Left cardiac atrium (tissue), 4 donors: Measurements from ENCODE around the gene TSPOAP1. TPM values are rescaled to one million over a fixed set of nuclear protein-coding genes. Genes with fewer than 3 reads are reported as not detected.

Experiments
- ATAC-seq, 2 donors: fragments of 200-7000 bp; cut with Tn5 transposase; one replicate each; pipeline ENCODE4 v1.9.1; 2020; ENCODE audit warnings: mild to moderate bottlenecking in 2 of 2, moderate library complexity in 2 of 2
- DNase-seq: peaks from one replicate; pipeline ENCODE4 v3.0.0-alpha.2; 2020
- intact Hi-C, 2 donors: fragments of 100-400 bp; cut with DNase I; formaldehyde crosslinking; loops; one replicate each; pipeline versions ENCODE4 v1.14.1 to v1.15.1; 2022 to 2023
- total RNA-seq, 2 donors: library from RNA; stranded (reverse); fragmentation: NEBNext Ultra II Directional; extraction: Animal tissue kit (Norgen Biotek cat#: 25700); gene quantifications; one replicate each; pipeline ENCODE4 v1.2.1, GENCODE V29; 2021
- donor health status: DM: no; HTN: yes; CAD: no.
- donor health status: DM: no; HTN: yes; CAD: no; lungs with severe emphysema.
- donor health status: DM: yes; HTN: yes; CAD: no.
- donor health status: Dilated cardiomyopathy.

Gene TSPOAP1
- total RNA-seq, 2 donors from 2014 or later: 8.8 to 9.0 TPM

GRCh38 chr17:58322581-58323185, 5.9 kb downstream of the TSPOAP1 start:
- DNase-seq (no peak), ATAC-seq (no peak)
- intact Hi-C loops: loop anchor here in 1 of 2 donors (5.0 kb wide), 1 partner anchor 95 kb away; the partner anchor contains the start of gene RNF43

- DNase-seq (peak; percentile 11), ATAC-seq (no peak)
- intact Hi-C loops: loop anchor here in 1 of 2 donors (5.0 kb wide), 1 partner anchor 95 kb away; the partner anchor contains the start of gene RNF43
These were observed 6.7 kb downstream of the TSPOAP1 start for GRCh38 chr17:58321571-58322525.

GRCh38 chr17:58320570-58321323, 7.8 kb downstream of the TSPOAP1 start:
- intact Hi-C loops: loop anchor here in 1 of 2 donors (5.0 kb wide), 1 partner anchor 97 kb away; the partner anchor contains the start of gene RNF43
- ATAC-seq: no peak

GRCh38 chr17:58320163-58320558, 8.4 kb downstream of the TSPOAP1 start:
- DNase-seq (peak; percentile 3), ATAC-seq (no peak)
- intact Hi-C loops: loop anchor here in 1 of 2 donors (5.0 kb wide), 1 partner anchor 97 kb away; the partner anchor contains the start of gene RNF43

More at GRCh38 chr17:58320570-58321323, 7.8 kb downstream of the TSPOAP1 start:
- no peak for DNase-seq

GRCh38 chr17:58319173-58320162, 9.1 kb downstream of the TSPOAP1 start:
- intact Hi-C loops: loop anchor here in 1 of 2 donors (5.0 kb wide), 2 partner anchors 98 to 128 kb away; partner anchors contain the start of gene RNF43
- ATAC-seq (no peak), DNase-seq (peak; percentile 12)

- ATAC-seq (no peak), DNase-seq (peak; percentile 12)
- intact Hi-C loops: loop anchor here in 1 of 2 donors (5.0 kb wide), 1 partner anchor 129 kb away; no protein-coding TSS in a partner anchor
These were observed 9.9 kb downstream of the TSPOAP1 start for GRCh38 chr17:58318627-58319172.

GRCh38 chr17:58318065-58318481, 10.5 kb downstream of the TSPOAP1 start:
- intact Hi-C loops: loop anchor here in 1 of 2 donors (5.0 kb wide), 1 partner anchor 129 kb away; no protein-coding TSS in a partner anchor
- ATAC-seq: no peak
- peak; percentile 15 for DNase-seq

GRCh38 chr17:58317421-58318064, 11.1 kb downstream of the TSPOAP1 start:
- ATAC-seq (peak; percentile 66 to 70), DNase-seq (peak; percentile 29)
- intact Hi-C loops: loop anchor here in 1 of 2 donors (5.0 kb wide), 1 partner anchor 130 kb away; no protein-coding TSS in a partner anchor

GRCh38 chr17:58316260-58316960, 12.2 kb downstream of the TSPOAP1 start:
- no peak for ATAC-seq
- peak; percentile 18 for DNase-seq
- intact Hi-C loops: loop anchor here in 1 of 2 donors (5.0 kb wide), 1 partner anchor 131 kb away; no protein-coding TSS in a partner anchor

- ATAC-seq (no peak), DNase-seq (no peak)
- intact Hi-C loops: loop anchor here in 1 of 2 donors (5.0 kb wide), 1 partner anchor 132 kb away; no protein-coding TSS in a partner anchor
These were observed 12.8 kb downstream of the TSPOAP1 start for GRCh38 chr17:58315750-58316149.

GRCh38 chr17:58315281-58315711, 13.3 kb downstream of the TSPOAP1 start:
- ATAC-seq (no peak), DNase-seq (peak; percentile 3)
- intact Hi-C loops: loop anchor here in 1 of 2 donors (5.0 kb wide), 1 partner anchor 132 kb away; no protein-coding TSS in a partner anchor

GRCh38 chr17:58314706-58315015, 13.9 kb downstream of the TSPOAP1 start:
- DNase-seq (no peak), ATAC-seq (no peak)
- intact Hi-C loops: loop anchor here in 1 of 2 donors (5.0 kb wide), 1 partner anchor 133 kb away; no protein-coding TSS in a partner anchor

- DNase-seq: no peak
- no peak for ATAC-seq
- intact Hi-C loops: no loop called here
These were observed 14.5 kb downstream of the TSPOAP1 start for GRCh38 chr17:58313815-58314705.

- intact Hi-C loops: no loop called here
- DNase-seq (no peak), ATAC-seq (no peak)
These were observed 15.8 kb downstream of the TSPOAP1 start for GRCh38 chr17:58312829-58313228.

GRCh38 chr17:58312021-58312630, 16.5 kb downstream of the TSPOAP1 start:
- DNase-seq: peak; percentile 10
- ATAC-seq: no peak
- intact Hi-C loops: no loop called here
